Stomach (tissue), 9 donors: Measurements from ENCODE around the gene DCC. TPM values are rescaled to one million over a fixed set of nuclear protein-coding genes. Genes with fewer than 3 reads are reported as not detected.
A peak's percentile ranks its signal among the peaks of the same experiment; 100 is the strongest.

Source experiments
- DNase-seq, 2 donors: peaks; one replicate each; pipeline versions ENCODE4 v3.0.0 to v3.0.0-alpha.2; 2013 to 2019
- H3K27ac ChIP-seq, 5 donors: fragments of 200-600 bp in 4 of 5; sonication (generic) in 4 of 5; one replicate each; pipeline ENCODE4 v1.5.1; 2013 to 2019; ENCODE audit warnings: mild to moderate bottlenecking in 1 of 5, moderate library complexity in 1 of 5
- H3K27me3 ChIP-seq, 3 donors: fragments of 200-600 bp; sonication (generic); one replicate each; pipeline ENCODE4 v1.5.1; 2017 to 2019; ENCODE audit warnings: mixed run types in 1 of 3
- H3K36me3 ChIP-seq, 4 donors: fragments of 200-600 bp; sonication (generic); 1 replicate in 3 of 4; 2 replicates in 1 of 4; pipeline ENCODE4 v1.5.1; 2016 to 2019
- H3K4me1 ChIP-seq, 4 donors: fragments of 200-600 bp; sonication (generic); one replicate each; pipeline ENCODE4 v1.5.1; 2016 to 2019
- H3K4me3 ChIP-seq, 4 donors: fragments of 200-600 bp; sonication (generic) in 3 of 4; one replicate each; pipeline ENCODE4 v1.5.1; 2016 to 2019; ENCODE audit warnings: mild to moderate bottlenecking in 1 of 4
- H3K9me3 ChIP-seq, 4 donors: fragments of 200-600 bp; sonication (generic); one replicate each; pipeline ENCODE4 v1.5.1; 2016 to 2019
- EP300 ChIP-seq: sonication (generic); formaldehyde crosslinking; IDR thresholded peaks from one replicate; pipeline ENCODE4 v1.6.1; 2017; ENCODE audit warnings: antibody characterized with exemption
- POLR2A ChIP-seq, 4 donors: fragments of 450-650 bp; IDR thresholded peaks; one replicate each; pipeline ENCODE4 v1.6.1; 2016; ENCODE audit warnings: antibody characterized with exemption in 4 of 4, control low read depth in 2 of 4, mild to moderate bottlenecking in 1 of 4, moderate library complexity in 1 of 4
- POLR2AphosphoS5 ChIP-seq, 3 donors: sonication (generic); formaldehyde crosslinking; IDR thresholded peaks; one replicate each; pipeline ENCODE4 v1.6.1; 2016; ENCODE audit warnings: antibody characterized with exemption in 3 of 3
- WGBS, 5 donors: extraction: QIAGEN DNeasy Blood & Tissue Kit in 3 of 5; methylation state at CpG; one replicate each; pipeline versions ENCODE4 v1.1.5 to v1.1.7; 2013 to 2018; 5-methylcytosine and 5-hydroxymethylcytosine counted together
- intact Hi-C: fragments of 100-400 bp; cut with DNase I; formaldehyde crosslinking; loops from one replicate; pipeline ENCODE4 v1.15.1; 2023; ENCODE audit warnings: low total_unique reads
- polyA plus RNA-seq, 3 donors: library from polyadenylated mRNA; stranded (reverse); fragments of 200-250 nt; gene quantifications; one replicate each; pipeline ENCODE4 v1.2.3, GENCODE V29; 2013
- total RNA-seq, 5 donors: library from RNA; depleted of rRNA; stranded (reverse); fragments of >200 nt; gene quantifications; one replicate each; pipeline versions ENCODE4 v1.1.0 to v1.2.3, GENCODE V29; 2014 to 2016
- TF ChIP-seq, protein P1 (sequence below), 7 experiments: fragments of 450-650 bp in 4 of 7; fragments of 200-600 bp in 3 of 7; sonication (generic) in 3 of 7; IDR thresholded peaks; one replicate each; pipeline ENCODE4 v1.5.1; 2016 to 2019; ENCODE audit warnings: antibody characterized with exemption in 7 of 7, control low read depth in 2 of 7, mild to moderate bottlenecking in 1 of 7
- donor health status: healthy with polysubstance abuse.
- donor health status: Bipolar disorder and iron deficiency.
- donor health status: healthy.

Gene DCC
- total and polyA plus RNA-seq, 8 donors = 0.58 to 1.7 TPM; not detected in 6

DNA sequence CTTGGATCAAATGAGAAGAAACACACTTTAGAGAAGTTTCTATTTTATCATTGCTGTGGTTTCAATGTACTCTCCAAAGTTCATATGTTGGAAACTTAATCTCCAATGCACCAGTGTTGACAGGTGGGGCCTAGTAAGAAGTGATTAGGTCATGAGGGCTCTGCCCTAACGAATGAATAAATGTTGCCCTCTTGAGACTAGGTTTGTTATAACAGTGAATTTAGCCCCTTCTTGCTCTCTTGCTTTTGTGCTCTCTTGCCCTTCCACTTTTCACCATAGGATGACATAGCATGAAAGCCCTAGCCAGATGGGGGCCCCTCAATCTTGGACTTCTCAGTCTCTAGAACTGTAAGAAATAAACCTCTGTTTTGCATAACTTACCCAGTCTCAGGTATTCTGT lies 664.8 kb downstream of the DCC start:
- no peak for DNase-seq
- intact Hi-C loops = no loop called here
- Histone ChIP-seq H3K27me3 (no peaks in the 10 kb centered on the region), H3K4me1 (no peaks in the 10 kb centered on the region), H3K9me3 (no peaks in the 10 kb centered on the region), H3K36me3 (no peaks in the 10 kb centered on the region), H3K4me3 (no peak overlapping the region), H3K27ac (no peak overlapping the region)
- 23 to 53% (median 33%) methylated on average over 1 of the region's 1 CpG for WGBS, 5 donors
- no peak for TF ChIP-seq POLR2A (IDR thresholded peaks at IDR 0.05)
- TF ChIP-seq POLR2AphosphoS5 (IDR thresholded peaks at IDR 0.05) = no peak
- TF ChIP-seq, protein P1, sequence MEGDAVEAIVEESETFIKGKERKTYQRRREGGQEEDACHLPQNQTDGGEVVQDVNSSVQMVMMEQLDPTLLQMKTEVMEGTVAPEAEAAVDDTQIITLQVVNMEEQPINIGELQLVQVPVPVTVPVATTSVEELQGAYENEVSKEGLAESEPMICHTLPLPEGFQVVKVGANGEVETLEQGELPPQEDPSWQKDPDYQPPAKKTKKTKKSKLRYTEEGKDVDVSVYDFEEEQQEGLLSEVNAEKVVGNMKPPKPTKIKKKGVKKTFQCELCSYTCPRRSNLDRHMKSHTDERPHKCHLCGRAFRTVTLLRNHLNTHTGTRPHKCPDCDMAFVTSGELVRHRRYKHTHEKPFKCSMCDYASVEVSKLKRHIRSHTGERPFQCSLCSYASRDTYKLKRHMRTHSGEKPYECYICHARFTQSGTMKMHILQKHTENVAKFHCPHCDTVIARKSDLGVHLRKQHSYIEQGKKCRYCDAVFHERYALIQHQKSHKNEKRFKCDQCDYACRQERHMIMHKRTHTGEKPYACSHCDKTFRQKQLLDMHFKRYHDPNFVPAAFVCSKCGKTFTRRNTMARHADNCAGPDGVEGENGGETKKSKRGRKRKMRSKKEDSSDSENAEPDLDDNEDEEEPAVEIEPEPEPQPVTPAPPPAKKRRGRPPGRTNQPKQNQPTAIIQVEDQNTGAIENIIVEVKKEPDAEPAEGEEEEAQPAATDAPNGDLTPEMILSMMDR (IDR thresholded peaks at IDR 0.05) = no peak
- TF ChIP-seq EP300 = no peak

DNA sequence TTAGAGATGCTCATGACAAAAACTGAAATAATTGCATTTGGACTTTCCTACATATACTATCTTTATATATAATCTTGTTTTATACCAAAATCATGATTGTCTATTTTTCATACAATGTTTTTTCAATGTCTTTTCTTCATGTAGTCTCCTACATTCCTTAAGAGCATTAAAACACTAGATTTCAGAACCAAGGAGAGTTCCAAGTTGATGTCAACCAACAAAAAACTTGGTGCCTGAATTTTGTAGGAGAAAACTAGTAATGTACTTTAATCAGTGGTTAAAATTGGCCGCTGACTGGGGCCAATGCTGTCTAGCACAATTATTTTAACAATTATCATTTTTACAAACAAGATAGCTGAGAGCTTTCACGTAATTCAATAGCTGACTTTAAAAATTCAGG lies 678.8 kb downstream of the DCC start:
- Histone ChIP-seq H3K9me3 (no peaks in the 10 kb centered on the region), H3K4me3 (no peak overlapping the region), H3K36me3 (no peaks in the 10 kb centered on the region), H3K4me1 (no peaks in the 10 kb centered on the region), H3K27ac (no peak overlapping the region), H3K27me3 (no peaks in the 10 kb centered on the region)
- WGBS, 5 donors = 53 to 62% (median 54%) methylated on average over 2 of the region's 2 CpGs
- intact Hi-C loops = no loop called here
- TF ChIP-seq EP300 (no peak), POLR2A (IDR thresholded peaks at IDR 0.05) (no peak), POLR2AphosphoS5 (IDR thresholded peaks at IDR 0.05) (no peak)
- TF ChIP-seq, protein P1 (IDR thresholded peaks at IDR 0.05) = no peak
- peak in 1 of 2 donors; percentile 4 for DNase-seq

DNA sequence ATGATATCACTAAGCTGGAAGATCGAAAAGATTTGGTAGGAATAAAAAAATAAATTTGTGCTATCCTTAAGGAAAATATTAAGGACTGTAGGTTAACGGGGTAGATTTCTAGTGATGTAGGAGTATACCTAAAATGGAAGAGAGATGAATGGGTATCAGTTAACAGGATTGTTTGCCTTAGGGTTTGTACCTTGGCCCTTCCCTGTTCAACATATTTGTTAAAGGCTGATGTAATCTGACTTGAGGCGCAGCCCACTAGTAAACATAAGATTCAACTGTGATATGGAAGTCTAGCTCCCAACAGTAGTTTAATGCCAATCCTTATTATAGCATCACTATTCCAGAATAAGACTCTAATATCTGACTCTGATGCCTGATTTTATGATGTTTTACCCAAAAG lies 685.2 kb downstream of the DCC start:
- Histone ChIP-seq H3K36me3 (no peaks in the 10 kb centered on the region), H3K9me3 (no peaks in the 10 kb centered on the region), H3K27ac (no peak overlapping the region), H3K27me3 (no peaks in the 10 kb centered on the region), H3K4me1 (no peaks in the 10 kb centered on the region), H3K4me3 (no peak overlapping the region)
- no peak for DNase-seq
- 48 to 76% (median 57%) methylated on average over 3 of the region's 3 CpGs for WGBS, 5 donors
- intact Hi-C loops = no loop called here
- TF ChIP-seq EP300 (no peak), POLR2A (IDR thresholded peaks at IDR 0.05) (no peak), POLR2AphosphoS5 (IDR thresholded peaks at IDR 0.05) (no peak)
- TF ChIP-seq, protein P1 (IDR thresholded peaks at IDR 0.05) = no peak

DNA sequence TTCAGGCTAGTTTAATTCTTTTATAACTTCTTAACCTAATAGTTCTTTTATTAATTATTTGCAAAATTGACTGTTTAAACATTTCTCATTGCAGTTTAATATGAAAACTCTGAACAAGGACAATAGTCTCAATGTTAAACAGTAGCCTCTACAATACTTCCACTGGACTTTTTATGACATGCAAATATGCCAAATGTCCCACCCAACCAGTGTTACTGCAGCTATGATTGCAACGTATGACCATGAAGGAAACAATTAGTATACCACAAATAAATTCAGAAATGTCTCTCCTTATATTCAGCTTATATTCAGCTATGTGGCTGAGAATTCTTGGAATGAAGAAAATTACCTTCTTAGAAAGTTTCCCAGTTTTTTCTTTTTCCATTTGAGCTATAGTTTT lies 688.6 kb downstream of the DCC start:
- TF ChIP-seq EP300 (no peak), POLR2AphosphoS5 (IDR thresholded peaks at IDR 0.05) (no peak), POLR2A (IDR thresholded peaks at IDR 0.05) (no peak)
- TF ChIP-seq, protein P1 (IDR thresholded peaks at IDR 0.05) = no peak
- WGBS, 5 donors = 54 to 64% (median 63%) methylated on average over 1 of the region's 1 CpG
- Histone ChIP-seq H3K4me1 (no peaks in the 10 kb centered on the region), H3K27ac (no peak overlapping the region), H3K36me3 (no peaks in the 10 kb centered on the region), H3K27me3 (no peaks in the 10 kb centered on the region), H3K4me3 (no peak overlapping the region), H3K9me3 (no peaks in the 10 kb centered on the region)
- intact Hi-C loops = no loop called here
- DNase-seq = no peak
